ENCODE results near the gene TNIK. TPM values are rescaled to one million over a fixed set of nuclear protein-coding genes. Genes with fewer than 3 reads are reported as not detected.

The TNIK gene
- total and polyA plus RNA-seq, 2 experiments from 2014 or later: 14.6 to 34.3 TPM

- no peak for TF ChIP-seq CTCF (conservative IDR thresholded peaks at IDR 0.05; ENCODE audit: low read depth in 2 of 2)
- TF ChIP-seq ZNF331 (CRISPR knock-in tag; IDR thresholded peaks at IDR 0.05; ENCODE audit: low read depth): no peak
- TF ChIP-seq STAT1 (IDR thresholded peaks at IDR 0.05; ENCODE audit: unreplicated experiment): no peak
- no peak for TF ChIP-seq ZNF114 (CRISPR knock-in tag; IDR thresholded peaks at IDR 0.05)
- no peak for TF ChIP-seq NANOG (IDR thresholded peaks at IDR 0.05; ENCODE audit: borderline replicate concordance)
- no peak for TF ChIP-seq CREB1 (CRISPR knock-in tag; IDR thresholded peaks at IDR 0.05; ENCODE audit: low read depth)
- no peak for TF ChIP-seq JUNB (IDR thresholded peaks at IDR 0.05; ENCODE audit: unreplicated experiment)
- no peak for TF ChIP-seq POLR2AphosphoS5 (IDR thresholded peaks at IDR 0.05; ENCODE audit: low read depth)
- TF ChIP-seq EZH2 (IDR thresholded peaks at IDR 0.05; ENCODE audit: low read depth, unreplicated experiment): no peak
- no peak for TF ChIP-seq ETS1 (IDR thresholded peaks at IDR 0.05)
These were observed 44.1 kb downstream of the TNIK start (continued) for GRCh38 chr3:171416061-171416460.

GRCh38 chr3:171415070-171415469 is 45.1 kb downstream of the TNIK start:
- Mint-ChIP-seq H3K36me3 (ENCODE audit: low read depth) (peaks cover 2% of the 10 kb centered on the region; the same call in 1 of the 3 replicates), H3K4me3 (no peak overlapping the region; the same call in 2 of the 3 replicates), H3K4me1 (peaks cover 56% of the 10 kb centered on the region), H3K9me3 (no peaks in the 10 kb centered on the region), H3K27me3 (ENCODE audit: insufficient read depth, low read depth, poor library complexity) (no peaks in the 10 kb centered on the region), H3K27ac (peak overlapping the region; percentile 47)
- H3K9me2 ChIP-seq (ENCODE audit: insufficient read depth): peaks cover 3% of the 10 kb centered on the region; the same call in 1 of the 2 replicates
- no peaks in the 10 kb centered on the region for H3F3A ChIP-seq (replicated peaks; ENCODE audit: low read depth)
- no peak overlapping the region for H2AFZ ChIP-seq
- H3K79me2 ChIP-seq (replicated peaks; ENCODE audit: insufficient read depth): peaks cover 79% of the 10 kb centered on the region
- ATAC-seq (peak; percentile 72), DNase-seq (ENCODE audit: low spot score) (peak; percentile 31)
- peak overlapping the region; percentile 2 for H3K4me2 ChIP-seq
- H4K20me1 ChIP-seq (replicated peaks; ENCODE audit: insufficient read depth): no peaks in the 10 kb centered on the region
- peaks cover 53% of the 10 kb centered on the region for H3K4me1 ChIP-seq (ENCODE audit: insufficient read depth)
- H3K36me3 ChIP-seq (ENCODE audit: insufficient read depth): no peaks in the 10 kb centered on the region
- no peaks in the 10 kb centered on the region for H3K27me3 ChIP-seq (ENCODE audit: insufficient read depth)
- no peak overlapping the region for H3K4me3 ChIP-seq
- H3K27ac ChIP-seq (ENCODE audit: low read depth): peak overlapping the region; percentile 64; the same call in 1 of the 2 replicates
- TF ChIP-seq ZNF114 (CRISPR knock-in tag; IDR thresholded peaks at IDR 0.05) (no peak), ETS1 (IDR thresholded peaks at IDR 0.05) (no peak), NANOG (IDR thresholded peaks at IDR 0.05; ENCODE audit: borderline replicate concordance) (no peak), CTCF (conservative IDR thresholded peaks at IDR 0.05; ENCODE audit: low read depth in 2 of 2) (no peak), EZH2 (IDR thresholded peaks at IDR 0.05; ENCODE audit: low read depth, unreplicated experiment) (no peak), ZNF462 (CRISPR knock-in tag; IDR thresholded peaks at IDR 0.05) (no peak), ZNF331 (CRISPR knock-in tag; IDR thresholded peaks at IDR 0.05; ENCODE audit: low read depth) (no peak), POLR2AphosphoS5 (IDR thresholded peaks at IDR 0.05; ENCODE audit: low read depth) (no peak), JUNB (IDR thresholded peaks at IDR 0.05; ENCODE audit: unreplicated experiment) (no peak)
